GM10248 (cell line): ENCODE data around the gene CLIP4.

Experiments
- CTCF ChIA-PET: fragments of 300-600 bp; sonication (Branson Sonifier 250); formaldehyde crosslinking; extraction: SDS; loops from one replicate; lab custom pipeline; 2021; ENCODE audit warnings: antibody characterized with exemption; lab: Yijun Ruan, JAX
- POLR2A ChIA-PET: fragments of 350-650 bp; sonication (Branson Sonifier 250); formaldehyde crosslinking; extraction: SDS; loops from one replicate; lab custom pipeline; 2020; ENCODE audit warnings: antibody characterized with exemption; lab: Yijun Ruan, JAX
- DNase-seq: peaks from one replicate; pipeline ENCODE4 v3.0.0; 2012; ENCODE audit errors: extremely low spot score
- CTCF ChIP-seq: IDR thresholded peaks from 2 replicates; pipeline ENCODE4 v1.5.1; 2012; ENCODE audit warnings: mild to moderate bottlenecking, low read depth; ENCODE audit errors: extremely low read depth, missing control alignments, control extremely low read depth

The CLIP4 gene

GRCh38 chr2:29222381-29223179 is 107.4 kb downstream of the CLIP4 start:
- ChIA-PET POLR2A (no interaction called here), CTCF (no interaction called here)
- no peak for TF ChIP-seq CTCF
- DNase-seq = no peak

- CTCF ChIA-PET = no interaction called here
- POLR2A ChIA-PET = no interaction called here
- no peak for DNase-seq
- no peak for TF ChIP-seq CTCF
Observed at GRCh38 chr2:29223257-29223656, 108.0 kb downstream of the CLIP4 start.

DNA sequence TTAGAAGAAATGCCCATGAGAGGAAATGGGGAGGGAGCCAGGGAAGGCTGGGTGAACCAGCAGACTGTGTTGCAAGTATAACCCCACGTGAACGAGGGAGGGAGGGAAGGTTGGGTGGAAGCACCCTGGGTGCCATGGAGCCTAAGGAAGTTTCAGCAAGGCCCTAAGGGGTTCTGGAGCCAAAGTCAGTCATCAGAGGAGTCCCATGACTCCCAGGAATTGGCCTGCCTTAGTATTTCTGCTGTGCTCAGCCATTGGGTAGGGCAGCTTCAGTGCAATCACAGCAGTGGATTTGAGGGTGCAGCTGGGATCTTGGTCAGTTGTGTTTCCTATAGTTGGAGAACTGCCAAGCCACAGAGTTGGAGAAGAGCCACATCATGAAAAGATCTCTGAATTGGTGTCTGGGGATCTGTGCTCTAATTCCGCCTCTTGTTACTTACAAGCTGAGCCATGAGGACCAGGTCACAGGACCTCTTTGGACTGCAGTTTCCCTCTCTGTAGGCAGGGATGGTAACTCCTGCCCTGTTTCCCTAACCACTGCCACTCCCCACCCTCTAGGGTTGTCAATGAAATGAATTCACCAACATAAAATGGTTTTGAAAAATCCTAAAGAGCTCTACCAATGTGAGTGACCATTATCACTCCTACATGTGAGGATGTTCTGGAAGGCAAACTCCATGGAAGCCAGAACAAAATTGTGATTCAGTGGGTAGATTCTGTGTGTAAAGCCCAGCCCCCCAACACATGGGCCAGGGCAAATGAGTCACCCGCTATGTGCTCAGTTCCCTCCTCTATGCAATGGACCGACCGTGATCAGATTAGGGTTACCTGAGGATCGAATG is 108.9 kb downstream of the CLIP4 start:
- CTCF ChIA-PET = interaction anchor here (1.0 kb wide), 2 partner anchors 9 to 11 kb away, joined by 3 to 6 read pairs; no protein-coding TSS in a partner anchor
- TF ChIP-seq CTCF = no peak
- POLR2A ChIA-PET = no interaction called here
- no peak for DNase-seq

DNA sequence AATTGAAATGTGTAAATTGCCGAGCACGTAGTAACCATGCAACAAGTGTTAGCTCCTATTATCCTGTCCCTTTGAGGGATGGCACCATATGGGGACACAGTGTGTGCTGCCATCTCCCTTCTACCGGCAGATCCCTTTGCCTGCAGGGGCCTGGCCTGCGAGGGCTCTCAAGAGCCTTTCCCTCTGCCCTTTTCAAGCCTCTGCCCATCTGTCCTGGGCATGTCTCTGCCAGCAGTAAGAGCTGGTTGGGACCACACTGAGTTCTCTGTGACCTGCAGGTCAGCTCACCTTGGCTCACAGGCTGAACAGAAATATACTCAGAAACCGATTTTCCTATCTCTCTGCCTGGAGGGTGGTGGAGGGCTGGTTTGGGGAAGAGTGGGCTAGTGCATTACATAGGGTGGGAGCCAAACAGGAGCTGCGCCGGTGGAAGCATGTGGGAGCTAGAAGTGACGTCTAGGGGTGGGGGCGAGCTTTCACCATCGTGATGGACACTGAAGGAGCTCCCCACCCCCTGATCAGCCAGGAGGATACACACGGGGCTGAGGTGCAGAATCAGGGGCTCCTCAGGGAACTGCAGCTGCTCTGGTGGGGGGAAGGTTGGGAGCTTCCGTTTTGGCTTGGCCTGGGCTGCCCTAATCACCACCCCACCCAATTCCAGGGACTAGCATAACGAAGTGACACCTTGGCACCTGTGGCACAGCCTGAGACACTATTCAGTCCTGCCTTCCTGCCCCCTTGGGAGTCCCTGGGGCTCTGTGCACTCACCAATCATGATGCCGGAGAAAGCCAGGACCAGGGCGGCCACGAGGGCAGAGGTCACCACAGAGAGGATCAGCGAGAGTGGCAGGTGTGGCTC is 109.7 kb downstream of the CLIP4 start:
- ChIA-PET CTCF (interaction anchor here (1.0 kb wide), 2 partner anchors 9 to 12 kb away, joined by 3 to 6 read pairs; no protein-coding TSS in a partner anchor), POLR2A (no interaction called here)
- no peak for TF ChIP-seq CTCF
- no peak for DNase-seq

GRCh38 chr2:29225814-29226213 is 110.6 kb downstream of the CLIP4 start:
- DNase-seq = no peak
- POLR2A ChIA-PET = no interaction called here
- CTCF ChIA-PET = no interaction called here
- TF ChIP-seq CTCF = no peak

DNA sequence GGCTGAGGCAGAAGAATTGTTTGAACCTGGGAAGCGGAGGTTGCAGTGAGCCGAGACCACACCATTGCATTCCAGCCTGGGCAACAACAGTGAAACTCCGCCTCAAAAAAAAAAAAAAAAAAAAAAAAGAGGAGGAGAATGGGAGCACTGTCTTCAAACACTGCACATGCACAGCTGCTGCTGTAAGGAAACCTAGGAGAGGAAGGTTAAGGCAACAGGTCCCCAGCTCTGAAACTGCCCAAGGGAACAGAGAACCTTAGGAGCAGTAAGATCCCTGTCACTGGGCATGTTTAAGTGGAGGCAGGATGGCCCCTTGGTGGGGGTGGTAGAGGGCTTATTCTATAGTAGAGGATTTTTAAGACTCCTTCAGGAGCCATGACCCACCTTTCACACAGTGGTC is 111.2 kb downstream of the CLIP4 start:
- CTCF ChIA-PET = no interaction called here
- DNase-seq = no peak
- POLR2A ChIA-PET = no interaction called here
- no peak for TF ChIP-seq CTCF
